HepG2 (cell line): Measurements from ENCODE around the gene NDUFS1. TPM values are rescaled to one million over a fixed set of nuclear protein-coding genes. Genes with fewer than 3 reads are reported as not detected.

Experiments
- ATAC-seq: fragments of 200-7000 bp; cut with Tn5 transposase; 3 replicates; pipeline ENCODE4 v1.9.1; 2020; ENCODE audit warnings: mild to moderate bottlenecking, moderate library complexity
- BruUV-seq: library from RNA; stranded (reverse); fragments of 400-500 nt; replicated peaks from 2 replicates; lab custom pipeline; 2021; lab: Mats Ljungman, UMichigan
- CTCF ChIA-PET: fragments of 300-600 bp; formaldehyde crosslinking; extraction: SDS; loops from one replicate; lab custom pipeline; 2021; ENCODE audit warnings: low total read pairs, inconsistent platforms, low intra/inter-chr PET ratio; lab: Yijun Ruan, JAX
- POLR2A ChIA-PET: fragments of 350-600 bp; sonication (Branson Sonifier 250); formaldehyde crosslinking; loops from one replicate; lab custom pipeline; 2020; ENCODE audit warnings: antibody characterized with exemption, inconsistent platforms; lab: Yijun Ruan, JAX
- DNase-seq: peaks from one replicate; pipeline ENCODE4 v3.0.0-alpha.2; 2015; ENCODE audit warnings: low spot score
- FAIRE-seq: peaks from 3 replicates; lab custom pipeline; 2011; peaks lifted over from hg19 to GRCh38; lab: Jason Lieb, UNC
- H2AFZ ChIP-seq: one replicate; pipeline ENCODE4 v1.6.1; 2011; ENCODE audit warnings: low read length, inconsistent platforms
- H3K27ac ChIP-seq: fragments of 300-600 bp; 3 replicates; pipeline ENCODE4 v1.8.0; 2011; ENCODE audit warnings: mixed run types, mild to moderate bottlenecking, mixed read lengths, low read length, inconsistent platforms; ENCODE audit not compliant: insufficient read depth; ENCODE audit errors: extremely low read length
- H3K27me3 ChIP-seq, 2 experiments: fragments of 200-600 bp in 1 of 2; 2 replicates in 1 of 2; 3 replicates in 1 of 2; pipeline versions ENCODE4 v1.6.0 to v1.8.0; 2011; ENCODE audit warnings: low read length in 2 of 2, mild to moderate bottlenecking in 2 of 2, moderate library complexity in 2 of 2, inconsistent platforms in 1 of 2; ENCODE audit not compliant: insufficient read depth in 2 of 2, control insufficient read depth in 1 of 2
- H3K36me3 ChIP-seq, 2 experiments: fragments of 200-600 bp in 1 of 2; replicated peaks in 1 of 2; 2 replicates in 1 of 2; 3 replicates in 1 of 2; pipeline versions ENCODE4 v1.5.1 to v1.8.0; 2011; ENCODE audit warnings: low read length in 2 of 2, inconsistent platforms in 1 of 2; ENCODE audit not compliant: insufficient read depth in 2 of 2, control insufficient read depth in 1 of 2
- H3K4me1 ChIP-seq: 2 replicates; pipeline ENCODE4 v1.5.1; 2012; ENCODE audit warnings: low read length, inconsistent platforms; ENCODE audit not compliant: insufficient read depth
- H3K4me2 ChIP-seq: 2 replicates; pipeline ENCODE4 v1.6.0; 2011; ENCODE audit warnings: low read depth, low read length, inconsistent platforms
- H3K4me3 ChIP-seq, 3 experiments: fragments of 200-600 bp in 1 of 3; sonication (generic), shearing (Covaris generic) in 1 of 3; replicated peaks in 1 of 3; 2 replicates each; pipeline ENCODE4 v1.5.1; 2011 to 2016; ENCODE audit warnings: low read length in 3 of 3, inconsistent platforms in 2 of 3, low read depth in 2 of 3, mild to moderate bottlenecking in 2 of 3, control low read depth in 1 of 3, mixed read lengths in 1 of 3; ENCODE audit not compliant: insufficient read depth in 1 of 3
- H3K79me2 ChIP-seq: one replicate; pipeline ENCODE4 v1.6.1; 2011; ENCODE audit warnings: low read length, inconsistent platforms; ENCODE audit not compliant: insufficient read depth
- H3K9ac ChIP-seq: 2 replicates; pipeline ENCODE4 v1.6.0; 2011; ENCODE audit warnings: mild to moderate bottlenecking, low read depth, low read length, inconsistent platforms; ENCODE audit not compliant: insufficient read depth
- H3K9me3 ChIP-seq: 2 replicates; pipeline ENCODE4 v1.5.1; 2012; ENCODE audit warnings: mild to moderate bottlenecking, low read length
- H4K20me1 ChIP-seq: 2 replicates; pipeline ENCODE4 v1.6.0; 2011; ENCODE audit warnings: inconsistent platforms, mild to moderate bottlenecking, low read length, moderate library complexity; ENCODE audit not compliant: insufficient read depth
- HMG20B ChIP-seq: conservative IDR thresholded peaks from 2 replicates; pipeline ENCODE4 v1.6.1; 2016; ENCODE audit warnings: missing genetic modification reagents, missing compliant biosample characterization
- KMT2A ChIP-seq: sonication (generic); formaldehyde crosslinking; IDR thresholded peaks from 2 replicates; pipeline ENCODE4 v1.4.0; 2020; ENCODE audit warnings: missing genetic modification reagents
- MED1 ChIP-seq: sonication (generic); formaldehyde crosslinking; IDR thresholded peaks from 2 replicates; pipeline ENCODE4 v1.4.0; 2020; ENCODE audit warnings: missing genetic modification reagents
- MED13 ChIP-seq: sonication (generic); formaldehyde crosslinking; IDR thresholded peaks from 2 replicates; pipeline ENCODE4 v1.5.0; 2020; ENCODE audit warnings: missing genetic modification reagents
- MEIS1 ChIP-seq: sonication (generic); formaldehyde crosslinking; IDR thresholded peaks from 2 replicates; pipeline ENCODE4 v1.9.0; 2021; ENCODE audit warnings: mild to moderate bottlenecking, missing genetic modification reagents, moderate library complexity, borderline replicate concordance
- NKX3-1 ChIP-seq: sonication (generic); formaldehyde crosslinking; IDR thresholded peaks from 2 replicates; pipeline ENCODE4 v1.5.0; 2020; ENCODE audit warnings: missing genetic modification reagents
- ZBTB38 ChIP-seq: sonication (generic); formaldehyde crosslinking; IDR thresholded peaks from 2 replicates; pipeline ENCODE4 v1.5.1; 2020; ENCODE audit warnings: mild to moderate bottlenecking, missing genetic modification reagents
- ZBTB8A ChIP-seq: sonication (generic); formaldehyde crosslinking; IDR thresholded peaks from 2 replicates; pipeline ENCODE4 v1.4.0; 2020; ENCODE audit warnings: mild to moderate bottlenecking, low read depth, missing genetic modification reagents, borderline replicate concordance
- ZFP41 ChIP-seq: sonication (generic); formaldehyde crosslinking; IDR thresholded peaks from 2 replicates; pipeline ENCODE4 v1.4.0; 2020; ENCODE audit warnings: mild to moderate bottlenecking, missing genetic modification reagents, borderline replicate concordance
- ZNF143 ChIP-seq: sonication (generic); formaldehyde crosslinking; IDR thresholded peaks from 2 replicates; pipeline ENCODE4 v1.4.0; 2020; ENCODE audit warnings: missing genetic modification reagents
- ZNF224 ChIP-seq: sonication (generic); formaldehyde crosslinking; IDR thresholded peaks from 2 replicates; pipeline ENCODE4 v1.5.0; 2020; ENCODE audit warnings: mild to moderate bottlenecking, missing genetic modification reagents
- ZNF446 ChIP-seq: sonication (generic); formaldehyde crosslinking; IDR thresholded peaks from 2 replicates; pipeline ENCODE4 v1.5.0; 2020; ENCODE audit warnings: mild to moderate bottlenecking, missing genetic modification reagents
- WGBS: methylation state at CpG from one replicate; pipeline ENCODE4 v1.1.6; 2017; ENCODE audit warnings: low lambda C conversion rate; 5-methylcytosine and 5-hydroxymethylcytosine counted together
- in situ Hi-C: cut with HindIII; loops from 2 replicates; pipeline ENCODE4 v1.10.0; 2017; ENCODE audit warnings: low pct_unique_long_range_greater_than_20kb; ENCODE audit not compliant: extremely low pct_ligation_motif_present
- intact Hi-C: fragments of 100-400 bp; cut with micrococcal nuclease; formaldehyde crosslinking; loops from one replicate; pipeline ENCODE4 v1.10.0; 2022; ENCODE audit not compliant: unreplicated experiment
- polyA plus RNA-seq, 8 experiments: library from polyadenylated mRNA; depleted of rRNA in 3 of 8; stranded (reverse) in 7 of 8; unstranded in 1 of 8; fragments of >200 nt; fragmentation: Illumina TruSeq in 4 of 8; extraction: Trizol in 4 of 8; gene quantifications; 2 replicates each; pipeline versions ENCODE4 v1.2.1 to v1.2.3, GENCODE V29; 2011 to 2016; ENCODE audit warnings: low read depth in 4 of 8, missing spikeins in 1 of 8, mixed read lengths in 1 of 8; ENCODE audit not compliant: insufficient read depth in 1 of 8
- total RNA-seq, 5 experiments: library from RNA; depleted of rRNA; stranded (reverse); fragments of >200 nt; fragmentation: Illumina TruSeq; extraction: Trizol; gene quantifications; 2 replicates each; pipeline ENCODE4 v1.2.3, GENCODE V29; 2016; ENCODE audit warnings: low read depth in 1 of 5
- TF ChIP-seq, protein P1 (sequence below): sonication (generic); formaldehyde crosslinking; IDR thresholded peaks from 2 replicates; pipeline ENCODE4 v1.8.0; 2022; ENCODE audit warnings: mild to moderate bottlenecking, missing genetic modification reagents, moderate library complexity
- TF ChIP-seq, protein P2 (sequence below): sonication (generic); formaldehyde crosslinking; conservative IDR thresholded peaks from 2 replicates; pipeline ENCODE4 v1.8.0; 2022; ENCODE audit warnings: mild to moderate bottlenecking, moderate library complexity, missing genetic modification reagents
- TF ChIP-seq, protein P3 (sequence below): sonication (generic); formaldehyde crosslinking; IDR thresholded peaks from 2 replicates; pipeline ENCODE4 v1.4.0; 2020; ENCODE audit warnings: missing genetic modification reagents; ENCODE audit errors: not compliant biosample characterization
- TF ChIP-seq, protein P4 (sequence below): sonication (generic); formaldehyde crosslinking; IDR thresholded peaks from 2 replicates; pipeline ENCODE4 v1.8.0; 2022; ENCODE audit warnings: mild to moderate bottlenecking, missing genetic modification reagents, borderline replicate concordance

Gene NDUFS1
- total and polyA plus RNA-seq, 2 of the 13 experiments (the other 11 are each of a cell fraction or from before 2014, with no cell fraction given): 139 to 242 TPM

DNA sequence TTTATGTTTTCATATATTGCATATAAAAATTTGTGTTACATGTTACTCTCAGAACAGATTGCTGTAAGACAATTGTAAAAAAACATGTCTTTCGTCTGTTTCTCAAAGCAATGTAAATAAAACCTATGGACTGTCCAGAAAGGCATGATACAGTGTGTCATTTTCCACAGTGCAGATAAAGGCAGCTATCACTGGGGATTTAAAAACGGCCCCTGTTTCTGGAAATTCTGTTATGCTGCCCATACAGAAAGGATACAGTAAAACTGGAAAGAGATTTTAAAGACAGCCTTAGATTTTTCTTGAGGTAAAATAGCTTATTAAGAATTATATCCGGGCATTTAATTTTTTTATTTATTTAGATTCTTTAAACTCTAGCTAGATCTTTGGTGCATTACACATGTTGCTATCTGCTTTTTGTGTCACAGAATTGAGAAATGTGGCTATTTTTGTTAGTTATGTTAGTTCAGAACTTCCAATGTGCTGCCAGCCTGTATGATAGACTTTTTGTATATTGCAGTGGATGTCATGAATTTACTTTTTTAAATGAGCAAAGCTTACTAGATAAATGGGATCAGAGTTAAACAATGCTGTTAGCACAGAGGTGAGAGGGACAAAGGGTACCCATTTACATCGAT is 72.4 kb downstream of the NDUFS1 start (continued):
- TF ChIP-seq ZNF224: no peak
- no peak for TF ChIP-seq MEIS1 (CRISPR knock-in tag)
- no peak for TF ChIP-seq ZNF143 (CRISPR knock-in tag)
- TF ChIP-seq ZNF446 (CRISPR knock-in tag): no peak
- TF ChIP-seq, protein P1, sequence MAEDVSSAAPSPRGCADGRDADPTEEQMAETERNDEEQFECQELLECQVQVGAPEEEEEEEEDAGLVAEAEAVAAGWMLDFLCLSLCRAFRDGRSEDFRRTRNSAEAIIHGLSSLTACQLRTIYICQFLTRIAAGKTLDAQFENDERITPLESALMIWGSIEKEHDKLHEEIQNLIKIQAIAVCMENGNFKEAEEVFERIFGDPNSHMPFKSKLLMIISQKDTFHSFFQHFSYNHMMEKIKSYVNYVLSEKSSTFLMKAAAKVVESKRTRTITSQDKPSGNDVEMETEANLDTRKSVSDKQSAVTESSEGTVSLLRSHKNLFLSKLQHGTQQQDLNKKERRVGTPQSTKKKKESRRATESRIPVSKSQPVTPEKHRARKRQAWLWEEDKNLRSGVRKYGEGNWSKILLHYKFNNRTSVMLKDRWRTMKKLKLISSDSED (CRISPR knock-in tag): no peak
- TF ChIP-seq ZBTB38: no peak
- TF ChIP-seq, all 625 proteins: peak for 32

DNA sequence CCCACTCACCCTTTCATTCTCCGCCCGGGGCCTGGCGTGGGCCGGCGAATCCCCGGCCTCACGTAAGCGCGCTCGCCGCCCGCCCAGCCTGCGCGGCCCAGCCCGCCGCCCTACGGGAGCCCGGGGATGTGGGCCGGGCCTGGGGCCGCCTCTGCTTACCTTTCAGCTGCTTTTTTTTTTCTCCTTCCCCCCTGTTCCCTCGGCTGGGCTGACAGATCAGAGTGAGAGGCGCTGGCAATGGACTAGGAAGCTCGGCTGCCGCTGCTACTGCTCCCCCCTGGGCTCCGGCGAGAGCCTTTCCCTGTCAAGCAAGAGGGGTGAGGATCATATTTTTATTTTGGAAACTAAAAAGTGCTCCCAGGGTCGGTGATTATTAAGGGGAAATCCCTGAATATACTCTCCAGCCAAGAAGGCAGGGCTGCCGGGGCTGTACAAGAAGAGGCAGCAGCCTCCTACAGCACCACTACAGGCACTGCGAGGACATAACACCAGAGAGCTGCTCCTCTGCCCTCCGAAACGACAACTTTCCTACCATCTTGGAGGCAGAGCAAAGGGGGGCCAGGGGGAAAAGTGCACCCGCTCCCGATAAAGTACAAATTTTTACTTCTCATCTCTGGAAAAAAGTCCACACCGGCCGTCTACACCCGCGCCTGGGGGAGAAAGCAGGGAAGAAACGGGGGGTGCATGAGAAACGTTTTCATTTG is 73.3 kb downstream of the NDUFS1 start, which contains the start of gene INO80D:
TSS of gene INO80D (minus strand) at position 433 of the 704 bp plus-strand sequence. CDS start 23,158 bp downstream, outside the sequence.
- no peak within 1 kb of the TSS for H2AFZ ChIP-seq
- peaks cover 36% of the 10 kb centered on the region for H3K4me1 ChIP-seq
- peaks cover 0 to 2% of the 10 kb centered on the region in 2 experiments; a peak in 1 of 5 replicates for H3K36me3 ChIP-seq
- peak within 1 kb of the TSS; percentile 73 to 100 (median 84) for H3K4me3 ChIP-seq
- DNase-seq (peak; percentile 87), ATAC-seq (peak; percentile 92), FAIRE-seq (no peak)
- POLR2A ChIA-PET: interaction anchor here (0.6 to 3.2 kb wide), 13 partner anchors 8 to 1444 kb away, joined by 3 to 32 read pairs (median 5); partner anchors contain the start of genes CREB1, EEF1B2 and NDUFS1
- H4K20me1 ChIP-seq: no peaks in the 10 kb centered on the region
- in situ Hi-C loops: no loop called here
- H3K4me2 ChIP-seq: peak within 1 kb of the TSS; percentile 91
- intact Hi-C loops: loop anchor here (1.0 to 2.0 kb wide), 3 partner anchors 8 to 111 kb away; partner anchors contain the start of genes EEF1B2 and NDUFS1
- H3K79me2 ChIP-seq: peaks cover 70% of the 10 kb centered on the region
- BruUV-seq: no TSS peak
- H3K27me3 ChIP-seq: no peaks in the 10 kb centered on the region; a peak in 2 of 5 replicates
- H3K9me3 ChIP-seq: no peaks in the 10 kb centered on the region
- CTCF ChIA-PET: no interaction called here
- H3K27ac ChIP-seq: peak within 1 kb of the TSS; percentile 100
- WGBS: 1% methylated on average over 37 of the region's 39 CpGs
- peak within 1 kb of the TSS; percentile 97 for H3K9ac ChIP-seq
- TF ChIP-seq KMT2A (CRISPR knock-in tag) (peak; percentile 52; the same call in 1 of the 2 replicates), ZBTB8A (no peak), MED1 (CRISPR knock-in tag) (peak; percentile 21; the same call in 1 of the 2 replicates), MED13 (peak; percentile 60; the same call in 1 of the 2 replicates), ZFP41 (CRISPR knock-in tag) (no peak), HMG20B (no peak; the same call in 1 of the 2 replicates), NKX3-1 (CRISPR knock-in tag) (peak; percentile 54; the same call in 1 of the 2 replicates)
- TF ChIP-seq, protein P2, sequence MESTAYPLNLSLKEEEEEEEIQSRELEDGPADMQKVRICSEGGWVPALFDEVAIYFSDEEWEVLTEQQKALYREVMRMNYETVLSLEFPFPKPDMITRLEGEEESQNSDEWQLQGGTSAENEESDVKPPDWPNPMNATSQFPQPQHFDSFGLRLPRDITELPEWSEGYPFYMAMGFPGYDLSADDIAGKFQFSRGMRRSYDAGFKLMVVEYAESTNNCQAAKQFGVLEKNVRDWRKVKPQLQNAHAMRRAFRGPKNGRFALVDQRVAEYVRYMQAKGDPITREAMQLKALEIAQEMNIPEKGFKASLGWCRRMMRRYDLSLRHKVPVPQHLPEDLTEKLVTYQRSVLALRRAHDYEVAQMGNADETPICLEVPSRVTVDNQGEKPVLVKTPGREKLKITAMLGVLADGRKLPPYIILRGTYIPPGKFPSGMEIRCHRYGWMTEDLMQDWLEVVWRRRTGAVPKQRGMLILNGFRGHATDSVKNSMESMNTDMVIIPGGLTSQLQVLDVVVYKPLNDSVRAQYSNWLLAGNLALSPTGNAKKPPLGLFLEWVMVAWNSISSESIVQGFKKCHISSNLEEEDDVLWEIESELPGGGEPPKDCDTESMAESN: peak; percentile 88
- TF ChIP-seq, protein P3, sequence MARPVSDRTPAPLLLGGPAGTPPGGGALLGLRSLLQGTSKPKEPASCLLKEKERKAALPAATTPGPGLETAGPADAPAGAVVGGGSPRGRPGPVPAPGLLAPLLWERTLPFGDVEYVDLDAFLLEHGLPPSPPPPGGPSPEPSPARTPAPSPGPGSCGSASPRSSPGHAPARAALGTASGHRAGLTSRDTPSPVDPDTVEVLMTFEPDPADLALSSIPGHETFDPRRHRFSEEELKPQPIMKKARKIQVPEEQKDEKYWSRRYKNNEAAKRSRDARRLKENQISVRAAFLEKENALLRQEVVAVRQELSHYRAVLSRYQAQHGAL (CRISPR knock-in tag): no peak
- TF ChIP-seq, protein P4, sequence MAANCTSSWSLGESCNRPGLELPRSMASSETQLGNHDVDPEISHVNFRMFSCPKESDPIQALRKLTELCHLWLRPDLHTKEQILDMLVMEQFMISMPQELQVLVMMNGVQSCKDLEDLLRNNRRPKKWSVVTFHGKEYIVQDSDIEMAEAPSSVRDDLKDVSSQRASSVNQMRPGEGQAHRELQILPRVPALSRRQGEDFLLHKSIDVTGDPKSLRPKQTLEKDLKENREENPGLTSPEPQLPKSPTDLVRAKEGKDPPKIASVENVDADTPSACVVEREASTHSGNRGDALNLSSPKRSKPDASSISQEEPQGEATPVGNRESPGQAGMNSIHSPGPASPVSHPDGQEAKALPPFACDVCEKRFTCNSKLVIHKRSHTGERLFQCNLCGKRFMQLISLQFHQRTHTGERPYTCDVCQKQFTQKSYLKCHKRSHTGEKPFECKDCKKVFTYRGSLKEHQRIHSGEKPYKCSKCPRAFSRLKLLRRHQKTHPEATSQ (CRISPR knock-in tag): 0 out of 2 replicates have a peak, but pooled peaks have one; percentile 70
